HL-60 (cell line): ENCODE data around the gene PRODH2.
"Not testable (repeated sequence)": the region's sequence is repeated elsewhere in the genome, so short reads cannot be mapped to it uniquely, and the experiment has no call there.

Experiments
- DNase-seq, 2 experiments: peaks; one replicate each; pipeline ENCODE4 v3.0.0-alpha.2; 2010 to 2020; ENCODE audit warnings: low read depth in 1 of 2, low spot score in 1 of 2
- H3K27ac ChIP-seq: fragments of 250-450 bp; sonication (Bioruptor Pico); replicated peaks from 2 replicates; pipeline ENCODE4 v1.5.1; 2020; ENCODE audit warnings: mild to moderate bottlenecking, moderate library complexity
- H3K27me3 ChIP-seq: fragments of 250-450 bp; sonication (Bioruptor Pico); 2 replicates; pipeline ENCODE4 v1.5.1; 2021; ENCODE audit warnings: mild to moderate bottlenecking, moderate library complexity; ENCODE audit not compliant: insufficient read depth, poor library complexity, severe bottlenecking
- H3K4me3 ChIP-seq: replicated peaks from 2 replicates; pipeline ENCODE4 v1.5.1; 2011; ENCODE audit warnings: mild to moderate bottlenecking, control low read depth, low read length; ENCODE audit not compliant: insufficient read depth
- GABPA ChIP-seq: IDR thresholded peaks from 2 replicates; pipeline ENCODE4 v1.6.1; 2012; ENCODE audit warnings: low read depth
- POLR2AphosphoS5 ChIP-seq: IDR thresholded peaks from 2 replicates; pipeline ENCODE4 v1.6.1; 2012; ENCODE audit warnings: low read depth
- REST ChIP-seq: IDR thresholded peaks from 2 replicates; pipeline ENCODE4 v1.6.1; 2012; ENCODE audit warnings: low read depth; ENCODE audit not compliant: insufficient replicate concordance
- SPI1 ChIP-seq: IDR thresholded peaks from 2 replicates; pipeline ENCODE4 v1.6.1; 2012; ENCODE audit warnings: low read depth, mild to moderate bottlenecking, borderline replicate concordance
- TF ChIP-seq, protein P1 (sequence below): IDR thresholded peaks from one replicate; pipeline ENCODE4 v1.5.1; 2011; ENCODE audit warnings: low read length, control low read depth, inconsistent platforms; ENCODE audit not compliant: insufficient read depth

Gene PRODH2

DNA sequence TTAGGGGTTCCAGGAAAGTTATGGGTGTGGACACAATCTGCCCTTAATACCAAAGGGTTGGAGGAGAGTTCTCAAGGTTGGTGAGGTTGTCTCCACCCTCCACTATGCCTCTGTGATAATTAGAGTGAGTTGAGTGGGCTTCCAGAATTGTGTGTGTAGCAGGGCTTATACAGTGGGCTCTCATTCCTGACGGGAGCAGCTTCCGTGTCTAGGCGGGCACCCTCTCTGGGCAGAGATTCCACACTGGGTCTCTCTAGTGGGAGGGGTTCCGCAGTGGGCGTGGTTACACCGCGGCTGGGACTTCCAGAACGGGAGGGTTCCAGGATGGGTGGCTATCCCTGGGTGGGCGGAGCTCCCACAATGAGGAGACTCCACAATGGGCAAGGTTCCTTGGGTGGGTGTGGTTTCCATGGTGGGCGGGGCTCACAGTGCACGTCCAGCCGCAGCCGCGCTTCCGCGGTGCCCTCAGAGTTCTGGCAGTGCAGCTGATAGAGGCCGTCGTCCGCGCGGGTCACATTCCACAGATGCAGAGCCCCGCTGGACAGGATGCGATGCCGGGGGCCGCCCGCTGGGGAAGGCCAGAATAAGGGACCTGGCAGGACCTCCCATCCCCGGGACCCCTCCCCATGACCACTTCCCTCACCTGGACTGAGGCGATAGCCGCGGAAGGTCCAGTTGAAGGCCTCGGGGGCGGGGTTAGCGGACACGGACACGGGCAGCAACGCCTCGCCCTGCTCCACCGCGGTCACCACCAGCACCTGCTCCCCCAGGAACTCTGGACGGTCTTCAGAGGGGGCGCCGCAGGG is 31.2 kb upstream of the PRODH2 start:
- no peak overlapping the region for H3K27ac ChIP-seq
- peaks cover 38% of the 10 kb centered on the region for H3K27me3 ChIP-seq
- DNase-seq, result no peak
- no peak overlapping the region for H3K4me3 ChIP-seq
- TF ChIP-seq SPI1, result no peak
- TF ChIP-seq, protein P1, sequence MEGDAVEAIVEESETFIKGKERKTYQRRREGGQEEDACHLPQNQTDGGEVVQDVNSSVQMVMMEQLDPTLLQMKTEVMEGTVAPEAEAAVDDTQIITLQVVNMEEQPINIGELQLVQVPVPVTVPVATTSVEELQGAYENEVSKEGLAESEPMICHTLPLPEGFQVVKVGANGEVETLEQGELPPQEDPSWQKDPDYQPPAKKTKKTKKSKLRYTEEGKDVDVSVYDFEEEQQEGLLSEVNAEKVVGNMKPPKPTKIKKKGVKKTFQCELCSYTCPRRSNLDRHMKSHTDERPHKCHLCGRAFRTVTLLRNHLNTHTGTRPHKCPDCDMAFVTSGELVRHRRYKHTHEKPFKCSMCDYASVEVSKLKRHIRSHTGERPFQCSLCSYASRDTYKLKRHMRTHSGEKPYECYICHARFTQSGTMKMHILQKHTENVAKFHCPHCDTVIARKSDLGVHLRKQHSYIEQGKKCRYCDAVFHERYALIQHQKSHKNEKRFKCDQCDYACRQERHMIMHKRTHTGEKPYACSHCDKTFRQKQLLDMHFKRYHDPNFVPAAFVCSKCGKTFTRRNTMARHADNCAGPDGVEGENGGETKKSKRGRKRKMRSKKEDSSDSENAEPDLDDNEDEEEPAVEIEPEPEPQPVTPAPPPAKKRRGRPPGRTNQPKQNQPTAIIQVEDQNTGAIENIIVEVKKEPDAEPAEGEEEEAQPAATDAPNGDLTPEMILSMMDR, result no peak
- TF ChIP-seq REST, result no peak
- no peak for TF ChIP-seq GABPA
- no peak for TF ChIP-seq POLR2AphosphoS5

GRCh38 chr19:35842666-35843272 is 30.1 kb upstream of the PRODH2 start:
- no peak overlapping the region for H3K27ac ChIP-seq
- H3K27me3 ChIP-seq, result peaks cover 34% of the 10 kb centered on the region
- no peak for DNase-seq
- H3K4me3 ChIP-seq, result no peak overlapping the region
- no peak for TF ChIP-seq POLR2AphosphoS5
- no peak for TF ChIP-seq SPI1
- TF ChIP-seq, protein P1, result no peak
- no peak for TF ChIP-seq REST
- no peak for TF ChIP-seq GABPA

GRCh38 chr19:35841961-35842595 is 29.4 kb upstream of the PRODH2 start:
- TF ChIP-seq GABPA (no peak), SPI1 (no peak)
- TF ChIP-seq, protein P1, result no peak
- Histone ChIP-seq H3K27ac (no peak overlapping the region), H3K4me3 (no peak overlapping the region), H3K27me3 (peaks cover 35% of the 10 kb centered on the region)
- DNase-seq, result no peak

DNA sequence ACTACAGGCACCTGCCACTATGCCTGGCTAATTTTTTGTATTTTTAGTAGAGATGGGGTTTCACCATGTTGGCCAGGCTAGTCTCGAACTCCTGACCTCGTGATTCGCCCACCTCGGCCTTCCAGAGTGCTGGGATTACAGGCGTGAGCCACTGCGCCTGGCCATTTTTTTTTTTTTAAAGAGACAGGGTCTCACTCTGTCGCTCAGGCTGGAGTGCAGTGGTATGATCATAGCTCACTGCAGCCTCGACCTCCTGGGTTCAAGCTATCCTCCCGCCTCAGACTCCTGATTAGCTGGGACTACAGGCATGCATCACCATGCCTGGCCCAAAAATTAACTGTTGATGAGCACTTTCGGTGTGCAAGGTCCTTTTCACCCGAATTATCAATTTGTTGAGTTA is 23.5 kb upstream of the PRODH2 start:
- not testable (repeated sequence) for H3K27ac ChIP-seq, H3K27me3 ChIP-seq

More for the DNA sequence above, 23.5 kb upstream of the PRODH2 start:
- not testable (repeated sequence) for H3K4me3 ChIP-seq, DNase-seq
